ENCODE measurements around the gene FAM162B. TPM values are rescaled to one million over a fixed set of nuclear protein-coding genes. Genes with fewer than 3 reads are reported as not detected.

FAM162B gene
- not detected for total RNA-seq

DNA sequence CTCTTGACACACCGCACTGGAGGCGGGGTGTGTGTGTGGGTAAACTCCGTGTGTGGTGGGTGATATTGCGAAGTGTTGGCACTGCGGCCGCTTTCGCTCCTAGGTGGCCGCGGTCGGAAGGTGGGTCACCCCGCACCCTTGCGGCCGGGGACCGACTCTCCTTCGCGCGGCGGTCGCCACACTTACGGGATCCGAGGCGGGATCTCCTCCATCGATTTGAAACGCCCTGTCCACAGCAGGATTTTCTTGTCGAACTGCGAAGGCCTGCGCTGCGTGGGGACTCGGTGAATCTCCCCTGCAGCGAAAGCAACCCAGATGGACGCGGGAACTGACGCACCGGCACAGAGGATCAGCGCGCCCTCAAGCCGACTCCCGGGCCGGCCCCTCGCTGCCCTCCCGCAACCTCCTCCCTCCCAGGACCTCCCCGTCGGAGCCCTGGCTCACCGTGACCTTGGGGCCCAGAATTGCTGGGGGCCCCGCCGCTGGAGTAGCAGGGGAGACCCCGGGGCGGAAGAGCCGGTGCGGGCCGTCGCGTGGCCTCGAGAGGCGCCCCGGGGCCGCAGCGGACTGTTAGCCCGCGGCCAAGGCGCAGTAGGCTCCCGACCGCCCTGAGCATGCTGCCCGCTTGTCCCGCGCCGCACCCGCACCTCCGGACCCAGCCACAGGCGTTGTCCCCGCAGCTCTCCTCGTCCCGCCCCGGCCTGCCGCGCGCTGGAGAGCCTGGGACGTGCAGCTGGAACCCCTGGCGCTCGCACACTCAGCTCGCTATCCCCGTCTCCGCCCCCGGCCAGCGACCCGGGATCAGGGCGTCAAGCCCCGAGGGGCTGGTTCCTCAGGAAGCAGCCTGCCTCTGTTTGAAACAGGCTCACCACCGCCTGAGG is at the start of gene FAM162B:
Gene FAM162B, minus strand, starts transcription at position 759 of the 881 bp plus-strand sequence. Its CDS starts 143 bp downstream, at position 616.
- DNase-seq = no peak
- ATAC-seq = peak; percentile 58

DNA sequence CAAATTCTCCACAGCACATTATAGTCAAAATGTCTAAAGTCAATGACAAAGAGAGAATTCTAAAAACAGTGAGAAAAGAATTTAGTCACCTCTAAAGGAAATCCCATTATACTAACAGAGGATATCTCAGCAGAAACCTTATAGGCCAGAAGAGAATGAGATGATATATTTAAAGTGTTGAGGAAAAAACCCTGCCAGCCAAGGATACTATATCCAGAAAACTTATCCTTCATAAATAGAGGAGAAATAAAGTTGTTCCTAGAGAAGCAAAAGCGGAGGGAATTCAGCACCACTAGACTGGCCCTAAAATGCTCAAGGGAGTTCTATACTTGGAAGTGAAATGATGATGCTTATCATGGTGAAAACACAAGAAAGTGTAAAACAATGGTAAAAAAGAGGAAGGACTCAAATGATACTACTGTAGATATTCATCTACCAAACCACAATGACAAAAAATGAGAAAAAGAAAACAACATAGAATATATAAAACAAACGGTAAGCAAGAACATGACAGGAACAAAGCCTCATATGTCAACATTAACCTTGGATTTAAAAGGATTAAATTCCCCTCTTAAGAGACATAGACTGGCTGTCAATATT is 46.6 kb upstream of the FAM162B start:
- H3K4me3 Mint-ChIP-seq = no peak overlapping the region
- H3K9me3 Mint-ChIP-seq (ENCODE audit: low read depth) = no peaks in the 10 kb centered on the region
- CTCF ChIA-PET = no interaction called here
- DNase-seq (no peak), ATAC-seq (no peak)
- H3K27ac Mint-ChIP-seq = no peak overlapping the region
- H3K27me3 Mint-ChIP-seq = no peaks in the 10 kb centered on the region
- H3K4me1 Mint-ChIP-seq = no peaks in the 10 kb centered on the region
- H3K36me3 Mint-ChIP-seq = no peaks in the 10 kb centered on the region

More for the DNA sequence above, at the start of gene FAM162B:
- Mint-ChIP-seq H3K27ac (no peak within 1 kb of the TSS), H3K4me1 (peaks cover 11% of the 10 kb centered on the region), H3K27me3 (peaks cover 56% of the 10 kb centered on the region), H3K4me3 (peak within 1 kb of the TSS; percentile 56), H3K9me3 (ENCODE audit: low read depth) (no peaks in the 10 kb centered on the region), H3K36me3 (peaks cover 2% of the 10 kb centered on the region)
- CTCF ChIA-PET = no interaction called here

DNA sequence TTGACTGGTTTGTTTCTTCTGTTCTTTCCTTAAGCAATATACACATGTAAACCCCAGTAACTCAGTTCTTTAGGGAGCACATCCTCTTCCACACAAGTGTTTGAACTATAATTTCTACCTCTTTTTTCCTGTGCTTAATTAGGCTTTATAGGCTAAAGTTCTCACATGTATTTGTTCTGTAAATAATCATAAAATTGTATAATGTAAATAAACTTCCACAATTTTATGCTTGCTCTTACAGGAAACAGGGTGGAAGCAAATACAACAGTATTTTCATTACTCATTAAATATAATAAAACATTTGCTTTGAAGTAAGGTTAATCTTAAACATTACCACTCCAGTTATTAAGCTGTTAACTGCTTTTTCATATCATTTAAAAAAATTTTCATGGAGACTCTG is 36.5 kb upstream of the FAM162B start:
- H3K36me3 Mint-ChIP-seq = no peaks in the 10 kb centered on the region
- peaks cover 4% of the 10 kb centered on the region for H3K4me1 Mint-ChIP-seq
- ATAC-seq (no peak), DNase-seq (no peak)
- CTCF ChIA-PET = no interaction called here
- peaks cover 32% of the 10 kb centered on the region for H3K27me3 Mint-ChIP-seq
- no peak overlapping the region for H3K27ac Mint-ChIP-seq
- H3K4me3 Mint-ChIP-seq = no peak overlapping the region
- no peaks in the 10 kb centered on the region for H3K9me3 Mint-ChIP-seq (ENCODE audit: low read depth)

GRCh38 chr6:116799945-116800344 is 34.4 kb upstream of the FAM162B start:
- peaks cover 4% of the 10 kb centered on the region for H3K4me1 Mint-ChIP-seq
- ATAC-seq (no peak), DNase-seq (no peak)
- no peaks in the 10 kb centered on the region for H3K9me3 Mint-ChIP-seq (ENCODE audit: low read depth)
- H3K4me3 Mint-ChIP-seq = no peak overlapping the region
- peaks cover 28% of the 10 kb centered on the region for H3K27me3 Mint-ChIP-seq
- H3K27ac Mint-ChIP-seq = no peak overlapping the region
- no peaks in the 10 kb centered on the region for H3K36me3 Mint-ChIP-seq
- CTCF ChIA-PET = no interaction called here

GRCh38 chr6:116797585-116797984 is 32.1 kb upstream of the FAM162B start:
- H3K27ac Mint-ChIP-seq = no peak overlapping the region
- ATAC-seq = no peak
- DNase-seq = no peak
- H3K36me3 Mint-ChIP-seq = no peaks in the 10 kb centered on the region
- peaks cover 4% of the 10 kb centered on the region for H3K4me1 Mint-ChIP-seq
- CTCF ChIA-PET = no interaction called here
- no peaks in the 10 kb centered on the region for H3K9me3 Mint-ChIP-seq (ENCODE audit: low read depth)
- no peak overlapping the region for H3K4me3 Mint-ChIP-seq
- H3K27me3 Mint-ChIP-seq = peaks cover 19% of the 10 kb centered on the region

DNA sequence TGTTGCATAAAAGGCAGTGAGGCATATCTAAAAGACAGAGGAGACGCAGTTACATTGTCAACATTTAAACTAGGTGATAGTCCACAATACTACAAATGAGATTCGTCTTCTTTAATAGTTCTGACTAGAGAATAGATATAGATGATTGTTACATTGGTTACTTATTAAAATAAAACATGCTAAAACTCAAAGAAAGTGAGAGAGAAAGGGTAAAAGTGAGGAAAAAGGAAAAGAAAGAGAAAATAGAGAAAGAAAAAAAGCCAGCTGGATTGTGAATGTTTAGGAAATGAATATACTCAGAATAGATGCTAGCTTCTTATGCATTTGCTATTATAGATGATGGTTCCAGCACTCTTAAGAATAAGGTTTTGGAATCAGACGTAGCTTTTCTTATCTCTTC is 27.7 kb upstream of the FAM162B start:
- H3K36me3 Mint-ChIP-seq = no peaks in the 10 kb centered on the region
- no peak overlapping the region for H3K27ac Mint-ChIP-seq
- DNase-seq (no peak), ATAC-seq (no peak)
- no peaks in the 10 kb centered on the region for H3K9me3 Mint-ChIP-seq (ENCODE audit: low read depth)
- CTCF ChIA-PET = no interaction called here
- H3K4me1 Mint-ChIP-seq = peaks cover 4% of the 10 kb centered on the region
- H3K4me3 Mint-ChIP-seq = no peak overlapping the region
- H3K27me3 Mint-ChIP-seq = peaks cover 9% of the 10 kb centered on the region

DNA sequence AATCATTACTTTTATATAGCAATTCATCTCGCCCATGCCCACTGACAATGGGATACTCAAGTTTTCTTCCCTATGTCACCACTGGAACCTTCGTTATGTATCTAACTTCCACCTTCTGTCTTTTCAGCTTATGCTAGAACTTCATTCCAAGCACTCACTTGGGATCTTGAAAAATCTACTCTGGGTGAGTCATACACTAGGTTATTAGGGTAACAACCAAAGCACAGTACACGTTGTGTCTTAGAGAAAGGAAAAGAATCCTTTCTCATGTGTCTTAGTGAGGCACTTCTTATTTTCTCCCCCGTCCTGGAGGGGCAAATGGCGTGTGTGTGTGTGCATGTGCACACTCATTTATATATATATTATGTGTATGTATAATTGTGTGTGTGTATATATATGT is 18.3 kb upstream of the FAM162B start:
- H3K4me1 Mint-ChIP-seq = no peaks in the 10 kb centered on the region
- H3K27ac Mint-ChIP-seq = no peak overlapping the region
- CTCF ChIA-PET = interaction anchor here (1.4 kb wide), 1 partner anchor 8 kb away, joined by 3 read pairs; no protein-coding TSS in a partner anchor
- no peaks in the 10 kb centered on the region for H3K9me3 Mint-ChIP-seq (ENCODE audit: low read depth)
- ATAC-seq (no peak), DNase-seq (no peak)
- peaks cover 15% of the 10 kb centered on the region for H3K27me3 Mint-ChIP-seq
- H3K4me3 Mint-ChIP-seq = no peak overlapping the region
- H3K36me3 Mint-ChIP-seq = no peaks in the 10 kb centered on the region

- Mint-ChIP-seq H3K27me3 (peaks cover 10% of the 10 kb centered on the region), H3K4me1 (no peaks in the 10 kb centered on the region), H3K9me3 (ENCODE audit: low read depth) (no peaks in the 10 kb centered on the region), H3K27ac (no peak overlapping the region), H3K4me3 (no peak overlapping the region), H3K36me3 (no peaks in the 10 kb centered on the region)
- CTCF ChIA-PET = interaction anchor here (0.7 to 2.2 kb wide), 2 partner anchors 10 to 731 kb away, joined by 3 to 8 read pairs; no protein-coding TSS in a partner anchor
- DNase-seq (no peak), ATAC-seq (no peak)
Observed at GRCh38 chr6:116779573-116780164, 14.2 kb upstream of the FAM162B start.

- Mint-ChIP-seq H3K27ac (no peak overlapping the region), H3K4me1 (no peaks in the 10 kb centered on the region), H3K36me3 (no peaks in the 10 kb centered on the region), H3K27me3 (peaks cover 14% of the 10 kb centered on the region), H3K9me3 (ENCODE audit: low read depth) (no peaks in the 10 kb centered on the region), H3K4me3 (no peak overlapping the region)
- no peak for DNase-seq
- CTCF ChIA-PET = no interaction called here
- ATAC-seq = no peak
Observed at GRCh38 chr6:116773886-116774285, 8.4 kb upstream of the FAM162B start.

DNA sequence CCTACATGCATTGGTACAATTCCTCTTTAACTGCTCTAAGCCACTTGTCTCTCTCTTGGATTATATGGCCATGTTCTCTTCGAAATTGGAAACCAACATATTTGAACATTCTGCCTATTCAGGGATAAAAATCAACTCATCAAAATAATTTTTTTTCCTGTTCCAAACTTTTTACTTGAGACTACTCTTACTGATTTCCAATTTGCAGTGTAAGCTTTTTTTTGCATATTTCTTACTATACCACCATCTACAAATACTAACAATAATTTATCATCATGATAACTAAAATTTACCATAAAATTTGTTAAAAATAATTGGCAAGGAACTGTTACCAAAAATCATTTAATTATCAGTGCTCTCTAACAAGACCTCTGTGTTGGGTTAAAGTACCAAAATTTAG is 6.9 kb upstream of the FAM162B start:
- H3K36me3 Mint-ChIP-seq = no peaks in the 10 kb centered on the region
- H3K4me3 Mint-ChIP-seq = no peak overlapping the region
- no peak overlapping the region for H3K27ac Mint-ChIP-seq
- H3K9me3 Mint-ChIP-seq (ENCODE audit: low read depth) = no peaks in the 10 kb centered on the region
- peaks cover 18% of the 10 kb centered on the region for H3K27me3 Mint-ChIP-seq
- ATAC-seq (no peak), DNase-seq (no peak)
- CTCF ChIA-PET = no interaction called here
- no peaks in the 10 kb centered on the region for H3K4me1 Mint-ChIP-seq

DNA sequence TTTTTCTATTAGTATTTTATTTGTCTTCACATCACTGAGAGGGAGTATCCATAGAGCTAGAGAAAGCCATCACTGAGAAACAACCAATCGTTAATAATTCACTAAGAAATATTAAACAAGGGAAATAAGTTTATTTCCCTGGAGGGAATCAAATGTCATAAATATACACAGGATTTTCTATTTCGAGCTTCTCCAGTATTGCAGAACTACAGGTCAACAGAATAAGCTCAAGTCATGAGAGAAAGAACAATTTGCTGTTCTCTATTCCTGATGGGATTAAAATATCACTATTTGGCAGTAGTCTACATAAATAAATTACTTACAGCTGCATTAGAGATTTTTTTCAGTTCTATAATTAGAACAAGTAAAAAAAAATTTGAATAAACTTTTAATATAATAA is 2.2 kb upstream of the FAM162B start:
- H3K9me3 Mint-ChIP-seq (ENCODE audit: low read depth) = no peaks in the 10 kb centered on the region

DNA sequence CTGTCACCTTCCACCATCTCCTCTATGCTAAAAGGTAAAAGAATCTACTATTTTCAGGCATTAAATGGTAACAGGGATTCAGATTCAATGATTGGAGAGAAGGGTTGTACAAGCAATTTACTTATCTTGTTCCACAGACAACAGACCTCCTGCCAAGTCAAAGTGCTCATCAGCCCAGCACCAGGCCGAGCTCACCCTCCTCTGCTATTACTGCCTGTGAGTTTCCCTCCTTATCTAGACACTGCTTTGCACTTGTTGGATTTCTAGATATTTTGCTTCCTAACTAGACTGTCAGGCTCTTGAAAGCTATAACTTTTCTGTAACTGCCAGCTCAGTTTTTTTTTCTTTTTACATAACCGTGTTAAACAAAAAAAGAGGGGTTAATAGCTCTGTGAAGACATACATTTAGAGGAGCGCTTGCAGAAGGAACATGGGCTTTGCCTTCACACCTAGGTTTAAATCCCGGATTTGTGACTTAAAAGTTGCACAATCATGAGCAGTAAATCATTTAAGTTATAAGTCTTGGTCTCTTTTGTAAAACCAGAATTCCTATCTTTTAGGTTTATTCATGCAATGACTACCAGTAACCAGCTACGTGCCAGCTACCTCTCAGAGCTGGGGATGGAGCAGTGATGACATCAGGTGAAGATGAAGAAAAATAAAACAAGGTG is 1.1 kb upstream of the FAM162B start:
- H3K4me3 Mint-ChIP-seq = no peak overlapping the region
- peaks cover 54% of the 10 kb centered on the region for H3K27me3 Mint-ChIP-seq
- ATAC-seq = no peak
- DNase-seq = no peak
- CTCF ChIA-PET = no interaction called here
- H3K9me3 Mint-ChIP-seq (ENCODE audit: low read depth) = no peaks in the 10 kb centered on the region
- H3K27ac Mint-ChIP-seq = no peak overlapping the region
- peaks cover 2% of the 10 kb centered on the region for H3K36me3 Mint-ChIP-seq
- peaks cover 11% of the 10 kb centered on the region for H3K4me1 Mint-ChIP-seq

More for the DNA sequence above, 2.2 kb upstream of the FAM162B start:
- CTCF ChIA-PET = no interaction called here
- ATAC-seq (no peak), DNase-seq (no peak)
- H3K36me3 Mint-ChIP-seq = peaks cover 2% of the 10 kb centered on the region
- peaks cover 11% of the 10 kb centered on the region for H3K4me1 Mint-ChIP-seq
- H3K4me3 Mint-ChIP-seq = no peak overlapping the region
- peaks cover 53% of the 10 kb centered on the region for H3K27me3 Mint-ChIP-seq
- no peak overlapping the region for H3K27ac Mint-ChIP-seq

DNA sequence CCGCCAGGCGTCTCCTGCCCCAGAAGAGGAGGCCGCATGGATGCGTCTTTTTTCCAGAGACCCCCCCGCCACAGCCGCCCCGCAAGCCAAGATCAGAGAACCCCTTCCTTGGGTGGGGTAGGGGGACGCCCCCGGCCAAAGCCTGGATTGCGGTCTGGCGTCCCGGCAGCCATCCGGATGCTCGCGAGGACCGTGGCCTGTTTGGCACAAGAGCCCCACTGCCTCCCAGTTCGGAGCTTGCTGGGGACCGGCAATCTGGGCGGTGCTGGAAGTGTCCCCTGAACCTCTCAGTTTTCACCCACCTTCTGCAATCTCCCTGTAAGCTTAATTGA is 924 bp downstream of the FAM162B start:
- CTCF ChIA-PET = no interaction called here
- Mint-ChIP-seq H3K9me3 (ENCODE audit: low read depth) (no peaks in the 10 kb centered on the region), H3K27me3 (peaks cover 58% of the 10 kb centered on the region), H3K4me3 (peak overlapping the region; percentile 55), H3K4me1 (peaks cover 11% of the 10 kb centered on the region), H3K36me3 (peaks cover 2% of the 10 kb centered on the region), H3K27ac (no peak overlapping the region)
- no peak for ATAC-seq
- DNase-seq = no peak
